Liver (tissue), 9 donors: Measurements from ENCODE around the gene RASSF3. TPM values are rescaled to one million over a fixed set of nuclear protein-coding genes. Genes with fewer than 3 reads are reported as not detected.

Experiments
- DNase-seq: peaks from one replicate; pipeline ENCODE4 v3.0.0-alpha.2; 2017; ENCODE audit warnings: low spot score
- H3K27ac ChIP-seq, 2 donors: one replicate each; pipeline ENCODE4 v1.7.0; 2013; ENCODE audit warnings: inconsistent platforms in 2 of 2, low read length in 2 of 2, control low read depth in 1 of 2, low read depth in 1 of 2, mild to moderate bottlenecking in 1 of 2
- H3K27me3 ChIP-seq, 4 donors: one replicate each; pipeline versions ENCODE4 v1.6.1 to v1.7.0; 2013; ENCODE audit warnings: low read length in 3 of 4, inconsistent platforms in 1 of 4, mild to moderate bottlenecking in 1 of 4, moderate library complexity in 1 of 4; ENCODE audit not compliant: control insufficient read depth in 4 of 4, insufficient read depth in 4 of 4
- H3K36me3 ChIP-seq, 4 donors: one replicate each; pipeline versions ENCODE4 v1.6.1 to v1.7.0; 2013; ENCODE audit warnings: low read length in 3 of 4, mild to moderate bottlenecking in 3 of 4, low read depth in 1 of 4, moderate library complexity in 1 of 4; ENCODE audit not compliant: control insufficient read depth in 4 of 4, insufficient read depth in 3 of 4
- H3K4me1 ChIP-seq, 4 donors: one replicate each; pipeline versions ENCODE4 v1.6.1 to v1.7.0; 2013; ENCODE audit warnings: low read length in 3 of 4, mild to moderate bottlenecking in 3 of 4, moderate library complexity in 1 of 4; ENCODE audit not compliant: control insufficient read depth in 4 of 4, insufficient read depth in 4 of 4
- H3K4me3 ChIP-seq, 3 donors: one replicate each; pipeline versions ENCODE4 v1.6.1 to v1.7.0; 2013; ENCODE audit warnings: low read length in 3 of 3, control low read depth in 1 of 3, low read depth in 1 of 3, mild to moderate bottlenecking in 1 of 3
- H3K9ac ChIP-seq, 2 donors: one replicate each; pipeline ENCODE4 v1.7.0; 2013; ENCODE audit warnings: low read length in 2 of 2, mild to moderate bottlenecking in 2 of 2, moderate library complexity in 2 of 2, control low read depth in 1 of 2, low read depth in 1 of 2
- H3K9me3 ChIP-seq, 4 donors: one replicate each; pipeline versions ENCODE4 v1.6.1 to v1.7.0; 2013; ENCODE audit warnings: low read length in 3 of 4; ENCODE audit not compliant: control insufficient read depth in 4 of 4
- EGR1 ChIP-seq, 2 donors: IDR thresholded peaks; 2 replicates each; pipeline ENCODE4 v1.6.1; 2016 to 2018; ENCODE audit warnings: antibody characterized with exemption in 2 of 2, low read depth in 2 of 2
- FOXA1 ChIP-seq: IDR thresholded peaks from 2 replicates; pipeline ENCODE4 v1.6.1; 2016; ENCODE audit warnings: antibody characterized with exemption
- FOXA2 ChIP-seq: IDR thresholded peaks from 2 replicates; pipeline ENCODE4 v1.6.1; 2016; ENCODE audit warnings: antibody characterized with exemption
- GABPA ChIP-seq, 2 donors: IDR thresholded peaks in 1 of 2; conservative IDR thresholded peaks in 1 of 2; 2 replicates each; pipeline ENCODE4 v1.6.1; 2016; ENCODE audit warnings: antibody characterized with exemption in 2 of 2, mild to moderate bottlenecking in 1 of 2, moderate library complexity in 1 of 2
- HNF4A ChIP-seq, 2 donors: conservative IDR thresholded peaks; 2 replicates each; pipeline ENCODE4 v1.6.1; 2016; ENCODE audit warnings: antibody characterized with exemption in 2 of 2, mild to moderate bottlenecking in 2 of 2
- HNF4G ChIP-seq: IDR thresholded peaks from 2 replicates; pipeline ENCODE4 v1.6.1; 2016; ENCODE audit warnings: antibody characterized with exemption
- JUND ChIP-seq, 2 donors: IDR thresholded peaks; 2 replicates each; pipeline ENCODE4 v1.6.1; 2016; ENCODE audit warnings: antibody characterized with exemption in 2 of 2
- NR2F2 ChIP-seq: IDR thresholded peaks from 2 replicates; pipeline ENCODE4 v1.6.1; 2016; ENCODE audit warnings: antibody characterized with exemption
- RAD21 ChIP-seq, 2 donors: IDR thresholded peaks; 2 replicates each; pipeline ENCODE4 v1.6.1; 2016; ENCODE audit warnings: antibody characterized with exemption in 2 of 2, mild to moderate bottlenecking in 2 of 2
- RXRA ChIP-seq, 2 donors: IDR thresholded peaks; 2 replicates each; pipeline ENCODE4 v1.6.1; 2017 to 2018; ENCODE audit warnings: antibody characterized with exemption in 2 of 2, mild to moderate bottlenecking in 1 of 2
- SP1 ChIP-seq: IDR thresholded peaks from 2 replicates; pipeline ENCODE4 v1.6.1; 2018; ENCODE audit warnings: antibody characterized with exemption, mild to moderate bottlenecking
- TAF1 ChIP-seq: conservative IDR thresholded peaks from 2 replicates; pipeline ENCODE4 v1.6.1; 2016; ENCODE audit warnings: antibody characterized with exemption, mild to moderate bottlenecking
- YY1 ChIP-seq: IDR thresholded peaks from 2 replicates; pipeline ENCODE4 v1.6.1; 2016; ENCODE audit warnings: antibody characterized with exemption, mild to moderate bottlenecking
- WGBS: extraction: QIAGEN DNeasy Blood & Tissue Kit; methylation state at CpG from one replicate; pipeline ENCODE4 v1.1.7; 2013; 5-methylcytosine and 5-hydroxymethylcytosine counted together
- polyA plus RNA-seq, 2 donors: library from polyadenylated mRNA; stranded (reverse) in 1 of 2; unstranded in 1 of 2; fragments of 200-250 nt in 1 of 2; fragments of >200 nt in 1 of 2; fragmentation: Nextera tagmentation in 1 of 2; extraction: Ambion mirVana in 1 of 2; gene quantifications; one replicate each; pipeline versions ENCODE4 v1.2.1 to v1.2.3, GENCODE V29; 2013 to 2015
- total RNA-seq, 2 donors: library from RNA; depleted of rRNA; stranded (reverse); fragments of >200 nt; gene quantifications; one replicate each; pipeline ENCODE4 v1.2.3, GENCODE V29; 2014
- TF ChIP-seq, protein P1 (sequence below): IDR thresholded peaks from 2 replicates; pipeline ENCODE4 v1.6.1; 2016; ENCODE audit warnings: antibody characterized with exemption, mild to moderate bottlenecking
- TF ChIP-seq, protein P2 (sequence below): IDR thresholded peaks from 2 replicates; pipeline ENCODE4 v1.6.1; 2016; ENCODE audit warnings: antibody characterized with exemption
- TF ChIP-seq, protein P3 (sequence below): fragments of 150-350 bp; IDR thresholded peaks from 2 replicates; pipeline ENCODE4 v1.5.1; 2017; ENCODE audit warnings: improper control_type of control experiment, low read depth, low read length; ENCODE audit not compliant: missing input control
- TF ChIP-seq, protein P4 (sequence below): IDR thresholded peaks from 2 replicates; pipeline ENCODE4 v1.6.1; 2016; ENCODE audit warnings: antibody characterized with exemption
- TF ChIP-seq, protein P5 (sequence below): IDR thresholded peaks from 2 replicates; pipeline ENCODE4 v1.6.1; 2016; ENCODE audit warnings: antibody characterized with exemption
- donor health status: healthy.
- donor health status: healthy.
- donor health status: healthy.
- donor health status: healthy.
- donor health status: healthy.

Gene RASSF3
- total and polyA plus RNA-seq, 4 donors: 2.2 to 9.1 (median 5.6) TPM

- Histone ChIP-seq H3K9me3 (no peaks in the 10 kb centered on the region), H3K27me3 (no peaks in the 10 kb centered on the region), H3K36me3 (no peaks in the 10 kb centered on the region), H3K4me1 (peaks cover 0 to 5% (median 2%) of the 10 kb centered on the region in 4 donors), H3K9ac (no peak overlapping the region), H3K4me3 (no peak overlapping the region), H3K27ac (peak overlapping the region in 1 of 2 donors; percentile 21)
- TF ChIP-seq SP1 (no peak), HNF4A (conservative IDR thresholded peaks at IDR 0.05) (no peak), FOXA2 (no peak), NR2F2 (no peak), GABPA (IDR thresholded peaks at IDR 0.05 in 1 of 2, conservative IDR thresholded peaks at IDR 0.05 in 1 of 2) (no peak), FOXA1 (no peak), EGR1 (IDR thresholded peaks at IDR 0.05; ENCODE audit: low read depth in 2 of 2) (no peak), JUND (IDR thresholded peaks at IDR 0.05) (no peak), YY1 (no peak), RXRA (IDR thresholded peaks at IDR 0.05) (no peak), TAF1 (no peak), RAD21 (IDR thresholded peaks at IDR 0.05) (no peak), HNF4G (no peak)
- TF ChIP-seq, protein P1, sequence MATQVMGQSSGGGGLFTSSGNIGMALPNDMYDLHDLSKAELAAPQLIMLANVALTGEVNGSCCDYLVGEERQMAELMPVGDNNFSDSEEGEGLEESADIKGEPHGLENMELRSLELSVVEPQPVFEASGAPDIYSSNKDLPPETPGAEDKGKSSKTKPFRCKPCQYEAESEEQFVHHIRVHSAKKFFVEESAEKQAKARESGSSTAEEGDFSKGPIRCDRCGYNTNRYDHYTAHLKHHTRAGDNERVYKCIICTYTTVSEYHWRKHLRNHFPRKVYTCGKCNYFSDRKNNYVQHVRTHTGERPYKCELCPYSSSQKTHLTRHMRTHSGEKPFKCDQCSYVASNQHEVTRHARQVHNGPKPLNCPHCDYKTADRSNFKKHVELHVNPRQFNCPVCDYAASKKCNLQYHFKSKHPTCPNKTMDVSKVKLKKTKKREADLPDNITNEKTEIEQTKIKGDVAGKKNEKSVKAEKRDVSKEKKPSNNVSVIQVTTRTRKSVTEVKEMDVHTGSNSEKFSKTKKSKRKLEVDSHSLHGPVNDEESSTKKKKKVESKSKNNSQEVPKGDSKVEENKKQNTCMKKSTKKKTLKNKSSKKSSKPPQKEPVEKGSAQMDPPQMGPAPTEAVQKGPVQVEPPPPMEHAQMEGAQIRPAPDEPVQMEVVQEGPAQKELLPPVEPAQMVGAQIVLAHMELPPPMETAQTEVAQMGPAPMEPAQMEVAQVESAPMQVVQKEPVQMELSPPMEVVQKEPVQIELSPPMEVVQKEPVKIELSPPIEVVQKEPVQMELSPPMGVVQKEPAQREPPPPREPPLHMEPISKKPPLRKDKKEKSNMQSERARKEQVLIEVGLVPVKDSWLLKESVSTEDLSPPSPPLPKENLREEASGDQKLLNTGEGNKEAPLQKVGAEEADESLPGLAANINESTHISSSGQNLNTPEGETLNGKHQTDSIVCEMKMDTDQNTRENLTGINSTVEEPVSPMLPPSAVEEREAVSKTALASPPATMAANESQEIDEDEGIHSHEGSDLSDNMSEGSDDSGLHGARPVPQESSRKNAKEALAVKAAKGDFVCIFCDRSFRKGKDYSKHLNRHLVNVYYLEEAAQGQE: no peak
- TF ChIP-seq, protein P2, sequence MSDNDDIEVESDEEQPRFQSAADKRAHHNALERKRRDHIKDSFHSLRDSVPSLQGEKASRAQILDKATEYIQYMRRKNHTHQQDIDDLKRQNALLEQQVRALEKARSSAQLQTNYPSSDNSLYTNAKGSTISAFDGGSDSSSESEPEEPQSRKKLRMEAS: no peak
- TF ChIP-seq, protein P3, sequence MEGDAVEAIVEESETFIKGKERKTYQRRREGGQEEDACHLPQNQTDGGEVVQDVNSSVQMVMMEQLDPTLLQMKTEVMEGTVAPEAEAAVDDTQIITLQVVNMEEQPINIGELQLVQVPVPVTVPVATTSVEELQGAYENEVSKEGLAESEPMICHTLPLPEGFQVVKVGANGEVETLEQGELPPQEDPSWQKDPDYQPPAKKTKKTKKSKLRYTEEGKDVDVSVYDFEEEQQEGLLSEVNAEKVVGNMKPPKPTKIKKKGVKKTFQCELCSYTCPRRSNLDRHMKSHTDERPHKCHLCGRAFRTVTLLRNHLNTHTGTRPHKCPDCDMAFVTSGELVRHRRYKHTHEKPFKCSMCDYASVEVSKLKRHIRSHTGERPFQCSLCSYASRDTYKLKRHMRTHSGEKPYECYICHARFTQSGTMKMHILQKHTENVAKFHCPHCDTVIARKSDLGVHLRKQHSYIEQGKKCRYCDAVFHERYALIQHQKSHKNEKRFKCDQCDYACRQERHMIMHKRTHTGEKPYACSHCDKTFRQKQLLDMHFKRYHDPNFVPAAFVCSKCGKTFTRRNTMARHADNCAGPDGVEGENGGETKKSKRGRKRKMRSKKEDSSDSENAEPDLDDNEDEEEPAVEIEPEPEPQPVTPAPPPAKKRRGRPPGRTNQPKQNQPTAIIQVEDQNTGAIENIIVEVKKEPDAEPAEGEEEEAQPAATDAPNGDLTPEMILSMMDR: no peak
- TF ChIP-seq, protein P4, sequence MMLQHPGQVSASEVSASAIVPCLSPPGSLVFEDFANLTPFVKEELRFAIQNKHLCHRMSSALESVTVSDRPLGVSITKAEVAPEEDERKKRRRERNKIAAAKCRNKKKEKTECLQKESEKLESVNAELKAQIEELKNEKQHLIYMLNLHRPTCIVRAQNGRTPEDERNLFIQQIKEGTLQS: no peak
- TF ChIP-seq, protein P5, sequence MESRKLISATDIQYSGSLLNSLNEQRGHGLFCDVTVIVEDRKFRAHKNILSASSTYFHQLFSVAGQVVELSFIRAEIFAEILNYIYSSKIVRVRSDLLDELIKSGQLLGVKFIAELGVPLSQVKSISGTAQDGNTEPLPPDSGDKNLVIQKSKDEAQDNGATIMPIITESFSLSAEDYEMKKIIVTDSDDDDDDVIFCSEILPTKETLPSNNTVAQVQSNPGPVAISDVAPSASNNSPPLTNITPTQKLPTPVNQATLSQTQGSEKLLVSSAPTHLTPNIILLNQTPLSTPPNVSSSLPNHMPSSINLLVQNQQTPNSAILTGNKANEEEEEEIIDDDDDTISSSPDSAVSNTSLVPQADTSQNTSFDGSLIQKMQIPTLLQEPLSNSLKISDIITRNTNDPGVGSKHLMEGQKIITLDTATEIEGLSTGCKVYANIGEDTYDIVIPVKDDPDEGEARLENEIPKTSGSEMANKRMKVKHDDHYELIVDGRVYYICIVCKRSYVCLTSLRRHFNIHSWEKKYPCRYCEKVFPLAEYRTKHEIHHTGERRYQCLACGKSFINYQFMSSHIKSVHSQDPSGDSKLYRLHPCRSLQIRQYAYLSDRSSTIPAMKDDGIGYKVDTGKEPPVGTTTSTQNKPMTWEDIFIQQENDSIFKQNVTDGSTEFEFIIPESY: no peak
- 94% methylated on average over 13 of the region's 13 CpGs for WGBS
- DNase-seq: no peak
Measured at GRCh38 chr12:64621257-64621942, 11.1 kb downstream of the RASSF3 start.
